GM23338 (cell line): ENCODE data around the gene TMBIM6. TPM values are rescaled to one million over a fixed set of nuclear protein-coding genes. Genes with fewer than 3 reads are reported as not detected.
A peak's percentile ranks its signal among the peaks of the same experiment; 100 is the strongest.

Source experiments
- ATAC-seq: fragments of 200-7000 bp; cut with Tn5 transposase; 3 replicates; pipeline ENCODE4 v1.9.1; 2020
- DNase-seq: peaks from one replicate; pipeline ENCODE4 v3.0.0-alpha.2; 2015; ENCODE audit warnings: low spot score
- H2AFZ ChIP-seq: fragments of 200-600 bp; sonication (generic); 2 replicates; pipeline ENCODE4 v1.8.0; 2016; ENCODE audit warnings: antibody characterized with exemption, mild to moderate bottlenecking, moderate library complexity
- H3F3A ChIP-seq: fragments of 200-600 bp; sonication (generic); replicated peaks from 2 replicates; pipeline ENCODE4 v1.8.0; 2017; ENCODE audit warnings: antibody characterized with exemption, mixed run types, low read depth
- H3K27ac ChIP-seq: fragments of 200-600 bp; sonication (generic); 2 replicates; pipeline ENCODE4 v1.6.1; 2016; ENCODE audit warnings: low read depth
- H3K27me3 ChIP-seq: fragments of 200-600 bp; sonication (generic); 2 replicates; pipeline ENCODE4 v1.8.0; 2016; ENCODE audit warnings: mild to moderate bottlenecking, mixed run types, moderate library complexity; ENCODE audit not compliant: insufficient read depth
- H3K36me3 ChIP-seq: fragments of 200-600 bp; sonication (generic); 2 replicates; pipeline ENCODE4 v1.8.0; 2016; ENCODE audit warnings: mild to moderate bottlenecking; ENCODE audit not compliant: insufficient read depth
- H3K4me1 ChIP-seq: fragments of 200-600 bp; sonication (generic); 2 replicates; pipeline ENCODE4 v1.8.0; 2016; ENCODE audit warnings: mild to moderate bottlenecking, moderate library complexity; ENCODE audit not compliant: insufficient read depth
- H3K4me2 ChIP-seq: fragments of 200-600 bp; sonication (generic); 2 replicates; pipeline ENCODE4 v1.7.1; 2017; ENCODE audit warnings: mixed run types
- H3K4me3 ChIP-seq: fragments of 200-600 bp; sonication (generic); 2 replicates; pipeline ENCODE4 v1.6.1; 2016; ENCODE audit warnings: mixed run types
- H3K79me2 ChIP-seq: fragments of 200-600 bp; sonication (generic); replicated peaks from 2 replicates; pipeline ENCODE4 v1.8.0; 2017; ENCODE audit warnings: mild to moderate bottlenecking; ENCODE audit not compliant: insufficient read depth
- H3K9me2 ChIP-seq: fragments of 200-600 bp; sonication (generic); 2 replicates; pipeline ENCODE4 v1.8.0; 2017; ENCODE audit not compliant: insufficient read depth
- H4K20me1 ChIP-seq: fragments of 200-600 bp; sonication (generic); replicated peaks from 2 replicates; pipeline ENCODE4 v1.8.0; 2017; ENCODE audit warnings: mild to moderate bottlenecking; ENCODE audit not compliant: insufficient read depth
- H3K27ac Mint-ChIP-seq: 2 replicates; pipeline ENCODE4 v1.8.0; 2020; ENCODE audit warnings: inconsistent platforms, mild to moderate bottlenecking, moderate library complexity, mixed read lengths
- H3K27me3 Mint-ChIP-seq: 3 replicates; pipeline ENCODE4 v1.8.0; 2022; ENCODE audit warnings: low read depth, mild to moderate bottlenecking, moderate library complexity, mixed read lengths, inconsistent platforms; ENCODE audit not compliant: insufficient read depth, poor library complexity
- H3K36me3 Mint-ChIP-seq: 3 replicates; pipeline ENCODE4 v1.8.0; 2021; ENCODE audit warnings: low read depth, mild to moderate bottlenecking, inconsistent platforms, moderate library complexity, mixed read lengths
- H3K4me1 Mint-ChIP-seq: 3 replicates; pipeline ENCODE4 v1.8.0; 2020; ENCODE audit warnings: mild to moderate bottlenecking, inconsistent platforms, mixed read lengths
- H3K4me3 Mint-ChIP-seq: 3 replicates; pipeline ENCODE4 v1.8.0; 2021; ENCODE audit warnings: moderate library complexity, mild to moderate bottlenecking, inconsistent platforms, mixed read lengths
- H3K9me3 Mint-ChIP-seq: 3 replicates; pipeline ENCODE4 v1.8.0; 2020; ENCODE audit warnings: moderate library complexity, mild to moderate bottlenecking, inconsistent platforms, mixed read lengths
- EZH2 ChIP-seq: fragments of 200-600 bp; sonication (generic); IDR thresholded peaks from one replicate; pipeline ENCODE4 v1.8.0; 2017; ENCODE audit warnings: antibody characterized with exemption, mild to moderate bottlenecking, low read depth; ENCODE audit not compliant: unreplicated experiment
- NANOG ChIP-seq: IDR thresholded peaks from 2 replicates; pipeline ENCODE4 v1.6.1; 2016; ENCODE audit warnings: antibody characterized with exemption, borderline replicate concordance
- STAT1 ChIP-seq: IDR thresholded peaks from one replicate; pipeline ENCODE4 v1.6.1; 2016; ENCODE audit warnings: antibody characterized with exemption; ENCODE audit not compliant: unreplicated experiment
- ZNF114 ChIP-seq: fragments of 250-450 bp; sonication (Bioruptor Pico); IDR thresholded peaks from 2 replicates; pipeline ENCODE4 v1.5.0; 2020; ENCODE audit warnings: mild to moderate bottlenecking, moderate library complexity
- ZNF462 ChIP-seq: fragments of 250-450 bp; sonication (Bioruptor Pico); IDR thresholded peaks from 2 replicates; pipeline ENCODE4 v1.5.0; 2020; ENCODE audit warnings: mild to moderate bottlenecking, moderate library complexity
- polyA plus RNA-seq: library from polyadenylated mRNA; unstranded; fragments of >200 nt; fragmentation: Nextera tagmentation; extraction: Ambion mirVana; gene quantifications from 2 replicates; pipeline ENCODE4 v1.2.1, GENCODE V29; 2016
- total RNA-seq: library from RNA; depleted of rRNA; stranded (reverse); fragments of >200 nt; shearing (Covaris generic); gene quantifications from 2 replicates; pipeline ENCODE4 v1.2.3, GENCODE V29; 2014
- TF ChIP-seq, protein P1 (sequence below): IDR thresholded peaks from one replicate; pipeline ENCODE4 v1.6.1; 2018; ENCODE audit warnings: antibody characterized with exemption; ENCODE audit not compliant: unreplicated experiment

Gene TMBIM6
- total and polyA plus RNA-seq, 2 experiments from 2014 or later, result 245 to 349 TPM

DNA sequence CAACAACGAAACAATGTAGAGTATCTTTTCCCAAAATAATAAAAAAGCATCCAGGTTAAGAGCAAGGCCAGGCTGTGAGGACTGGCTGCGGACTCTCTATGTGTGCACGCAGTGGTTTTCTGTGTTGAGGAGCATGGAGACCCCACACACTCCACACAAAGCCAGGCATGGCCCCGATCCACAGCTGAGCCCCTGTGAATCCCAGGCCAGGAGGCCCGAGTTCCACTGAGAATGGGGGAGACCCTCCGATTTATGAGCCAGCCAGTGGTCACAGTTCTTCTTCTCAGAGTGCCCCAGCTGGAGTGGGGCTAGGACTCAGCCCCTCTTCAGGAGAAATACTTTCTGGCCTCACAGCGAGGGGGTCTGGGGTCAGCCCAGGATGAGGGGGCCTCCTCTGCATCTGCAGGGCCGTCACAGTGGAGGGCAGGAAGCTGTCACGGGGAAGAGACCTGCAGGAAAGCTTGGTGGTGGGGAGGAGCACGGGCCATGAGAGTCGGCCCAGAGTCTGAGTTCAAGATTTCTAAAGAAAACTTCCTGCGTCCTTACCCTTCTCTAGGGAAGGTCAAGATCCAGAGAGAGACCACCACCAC, 66.7 kb downstream of the TMBIM6 start:
- Mint-ChIP-seq H3K27ac (no peak overlapping the region; the same call in 1 of the 2 replicates), H3K4me1 (peaks cover 44% of the 10 kb centered on the region), H3K36me3 (peaks cover 10% of the 10 kb centered on the region; the same call in 2 of the 3 replicates), H3K27me3 (peaks cover 8% of the 10 kb centered on the region), H3K4me3 (no peak overlapping the region), H3K9me3 (no peaks in the 10 kb centered on the region)
- H3F3A ChIP-seq, result peaks cover 4% of the 10 kb centered on the region; the same call in 1 of the 2 replicates
- DNase-seq (no peak), ATAC-seq (no peak)
- no peak for TF ChIP-seq NANOG
- TF ChIP-seq ZNF462, result no peak
- no peak for TF ChIP-seq EZH2
- TF ChIP-seq STAT1, result no peak
- TF ChIP-seq, protein P1, sequence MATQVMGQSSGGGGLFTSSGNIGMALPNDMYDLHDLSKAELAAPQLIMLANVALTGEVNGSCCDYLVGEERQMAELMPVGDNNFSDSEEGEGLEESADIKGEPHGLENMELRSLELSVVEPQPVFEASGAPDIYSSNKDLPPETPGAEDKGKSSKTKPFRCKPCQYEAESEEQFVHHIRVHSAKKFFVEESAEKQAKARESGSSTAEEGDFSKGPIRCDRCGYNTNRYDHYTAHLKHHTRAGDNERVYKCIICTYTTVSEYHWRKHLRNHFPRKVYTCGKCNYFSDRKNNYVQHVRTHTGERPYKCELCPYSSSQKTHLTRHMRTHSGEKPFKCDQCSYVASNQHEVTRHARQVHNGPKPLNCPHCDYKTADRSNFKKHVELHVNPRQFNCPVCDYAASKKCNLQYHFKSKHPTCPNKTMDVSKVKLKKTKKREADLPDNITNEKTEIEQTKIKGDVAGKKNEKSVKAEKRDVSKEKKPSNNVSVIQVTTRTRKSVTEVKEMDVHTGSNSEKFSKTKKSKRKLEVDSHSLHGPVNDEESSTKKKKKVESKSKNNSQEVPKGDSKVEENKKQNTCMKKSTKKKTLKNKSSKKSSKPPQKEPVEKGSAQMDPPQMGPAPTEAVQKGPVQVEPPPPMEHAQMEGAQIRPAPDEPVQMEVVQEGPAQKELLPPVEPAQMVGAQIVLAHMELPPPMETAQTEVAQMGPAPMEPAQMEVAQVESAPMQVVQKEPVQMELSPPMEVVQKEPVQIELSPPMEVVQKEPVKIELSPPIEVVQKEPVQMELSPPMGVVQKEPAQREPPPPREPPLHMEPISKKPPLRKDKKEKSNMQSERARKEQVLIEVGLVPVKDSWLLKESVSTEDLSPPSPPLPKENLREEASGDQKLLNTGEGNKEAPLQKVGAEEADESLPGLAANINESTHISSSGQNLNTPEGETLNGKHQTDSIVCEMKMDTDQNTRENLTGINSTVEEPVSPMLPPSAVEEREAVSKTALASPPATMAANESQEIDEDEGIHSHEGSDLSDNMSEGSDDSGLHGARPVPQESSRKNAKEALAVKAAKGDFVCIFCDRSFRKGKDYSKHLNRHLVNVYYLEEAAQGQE, result no peak
- no peak for TF ChIP-seq ZNF114 (CRISPR knock-in tag)
- H3K36me3 ChIP-seq, result 0 out of 2 replicates have a peak, but pooled peaks cover 6% of the 10 kb centered on the region
- H2AFZ ChIP-seq, result no peak overlapping the region
- H3K4me3 ChIP-seq, result no peak overlapping the region
- H3K4me2 ChIP-seq, result no peak overlapping the region; the same call in 1 of the 2 replicates
- H3K4me1 ChIP-seq, result peaks cover 38% of the 10 kb centered on the region
- H3K27ac ChIP-seq, result 0 out of 2 replicates have a peak overlapping the region, but pooled peaks have one; percentile 69
- peaks cover 29% of the 10 kb centered on the region for H3K79me2 ChIP-seq
- no peaks in the 10 kb centered on the region for H3K9me2 ChIP-seq
- peaks cover 3% of the 10 kb centered on the region for H4K20me1 ChIP-seq
- H3K27me3 ChIP-seq, result no peaks in the 10 kb centered on the region
